ENCODE measurements around the gene CHAF1B. TPM values are rescaled to one million over a fixed set of nuclear protein-coding genes. Genes with fewer than 3 reads are reported as not detected.

The CHAF1B gene
- total RNA-seq, 1 experiment from 2014 or later = 20.7 TPM

GRCh38 chr21:36450511-36450910 lies 65.3 kb downstream of the CHAF1B start (continued):
- TF ChIP-seq RELA (CRISPR knock-in tag; IDR thresholded peaks at IDR 0.05; ENCODE audit: borderline replicate concordance) (no peak), ZNF396 (CRISPR knock-in tag; IDR thresholded peaks at IDR 0.05; ENCODE audit: borderline replicate concordance) (no peak), ZNF263 (CRISPR knock-in tag; IDR thresholded peaks at IDR 0.05; ENCODE audit: low read depth) (no peak), CBFB (CRISPR knock-in tag; IDR thresholded peaks at IDR 0.05; ENCODE audit: low read depth) (no peak), ZMAT4 (CRISPR knock-in tag; IDR thresholded peaks at IDR 0.05) (no peak), ZNF121 (CRISPR knock-in tag; IDR thresholded peaks at IDR 0.05) (no peak), GTF2I (CRISPR knock-in tag; conservative IDR thresholded peaks at IDR 0.05) (no peak)
- TF ChIP-seq, protein P1, sequence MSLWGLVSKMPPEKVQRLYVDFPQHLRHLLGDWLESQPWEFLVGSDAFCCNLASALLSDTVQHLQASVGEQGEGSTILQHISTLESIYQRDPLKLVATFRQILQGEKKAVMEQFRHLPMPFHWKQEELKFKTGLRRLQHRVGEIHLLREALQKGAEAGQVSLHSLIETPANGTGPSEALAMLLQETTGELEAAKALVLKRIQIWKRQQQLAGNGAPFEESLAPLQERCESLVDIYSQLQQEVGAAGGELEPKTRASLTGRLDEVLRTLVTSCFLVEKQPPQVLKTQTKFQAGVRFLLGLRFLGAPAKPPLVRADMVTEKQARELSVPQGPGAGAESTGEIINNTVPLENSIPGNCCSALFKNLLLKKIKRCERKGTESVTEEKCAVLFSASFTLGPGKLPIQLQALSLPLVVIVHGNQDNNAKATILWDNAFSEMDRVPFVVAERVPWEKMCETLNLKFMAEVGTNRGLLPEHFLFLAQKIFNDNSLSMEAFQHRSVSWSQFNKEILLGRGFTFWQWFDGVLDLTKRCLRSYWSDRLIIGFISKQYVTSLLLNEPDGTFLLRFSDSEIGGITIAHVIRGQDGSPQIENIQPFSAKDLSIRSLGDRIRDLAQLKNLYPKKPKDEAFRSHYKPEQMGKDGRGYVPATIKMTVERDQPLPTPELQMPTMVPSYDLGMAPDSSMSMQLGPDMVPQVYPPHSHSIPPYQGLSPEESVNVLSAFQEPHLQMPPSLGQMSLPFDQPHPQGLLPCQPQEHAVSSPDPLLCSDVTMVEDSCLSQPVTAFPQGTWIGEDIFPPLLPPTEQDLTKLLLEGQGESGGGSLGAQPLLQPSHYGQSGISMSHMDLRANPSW (CRISPR knock-in tag; conservative IDR thresholded peaks at IDR 0.05; ENCODE audit: low read depth) = no peak
- TF ChIP-seq, protein P2, sequence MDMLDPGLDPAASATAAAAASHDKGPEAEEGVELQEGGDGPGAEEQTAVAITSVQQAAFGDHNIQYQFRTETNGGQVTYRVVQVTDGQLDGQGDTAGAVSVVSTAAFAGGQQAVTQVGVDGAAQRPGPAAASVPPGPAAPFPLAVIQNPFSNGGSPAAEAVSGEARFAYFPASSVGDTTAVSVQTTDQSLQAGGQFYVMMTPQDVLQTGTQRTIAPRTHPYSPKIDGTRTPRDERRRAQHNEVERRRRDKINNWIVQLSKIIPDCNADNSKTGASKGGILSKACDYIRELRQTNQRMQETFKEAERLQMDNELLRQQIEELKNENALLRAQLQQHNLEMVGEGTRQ (CRISPR knock-in tag; IDR thresholded peaks at IDR 0.05) = no peak

DNA sequence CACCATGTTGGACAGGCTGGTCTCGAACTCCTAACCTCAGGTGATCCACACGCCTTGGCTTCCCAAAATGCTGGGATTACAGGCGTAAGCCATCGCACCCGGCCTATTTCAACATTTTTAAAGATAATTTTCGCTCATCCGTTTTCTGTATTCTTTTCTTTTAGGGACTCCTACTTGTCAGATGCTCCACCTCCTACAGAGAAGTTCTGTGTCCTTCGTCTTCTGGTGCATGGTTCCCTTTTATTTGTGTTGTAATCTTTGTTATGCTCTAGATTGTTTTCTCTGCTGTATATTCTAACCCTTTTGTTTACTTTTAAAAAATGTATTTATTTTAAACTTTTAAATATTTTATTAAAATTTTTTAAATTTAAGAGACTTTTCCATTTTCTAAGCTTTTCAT lies 66.3 kb downstream of the CHAF1B start:
- ATAC-seq = no peak
- ChIA-PET POLR2A (no interaction called here), CTCF (no interaction called here)
- H3K36me3 Mint-ChIP-seq = no peaks in the 10 kb centered on the region
- no peak overlapping the region for H3K27ac Mint-ChIP-seq
- H3K4me3 Mint-ChIP-seq = no peak overlapping the region
- no peaks in the 10 kb centered on the region; the same call in 1 of the 2 replicates for H3K9me3 Mint-ChIP-seq
- peaks cover 3% of the 10 kb centered on the region; the same call in 1 of the 2 replicates for H3K27me3 Mint-ChIP-seq (ENCODE audit: low read depth)
- no peak for DNase-seq (ENCODE audit: low spot score)
- peaks cover 19% of the 10 kb centered on the region for H3K4me1 Mint-ChIP-seq
- TF ChIP-seq, protein P3, sequence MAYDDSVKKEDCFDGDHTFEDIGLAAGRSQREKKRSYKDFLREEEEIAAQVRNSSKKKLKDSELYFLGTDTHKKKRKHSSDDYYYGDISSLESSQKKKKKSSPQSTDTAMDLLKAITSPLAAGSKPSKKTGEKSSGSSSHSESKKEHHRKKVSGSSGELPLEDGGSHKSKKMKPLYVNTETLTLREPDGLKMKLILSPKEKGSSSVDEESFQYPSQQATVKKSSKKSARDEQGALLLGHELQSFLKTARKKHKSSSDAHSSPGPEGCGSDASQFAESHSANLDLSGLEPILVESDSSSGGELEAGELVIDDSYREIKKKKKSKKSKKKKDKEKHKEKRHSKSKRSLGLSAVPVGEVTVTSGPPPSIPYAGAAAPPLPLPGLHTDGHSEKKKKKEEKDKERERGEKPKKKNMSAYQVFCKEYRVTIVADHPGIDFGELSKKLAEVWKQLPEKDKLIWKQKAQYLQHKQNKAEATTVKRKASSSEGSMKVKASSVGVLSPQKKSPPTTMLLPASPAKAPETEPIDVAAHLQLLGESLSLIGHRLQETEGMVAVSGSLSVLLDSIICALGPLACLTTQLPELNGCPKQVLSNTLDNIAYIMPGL (CRISPR knock-in tag; IDR thresholded peaks at IDR 0.05) = no peak
- TF ChIP-seq MAX (CRISPR knock-in tag; IDR thresholded peaks at IDR 0.05) (no peak), ZNF671 (CRISPR knock-in tag; IDR thresholded peaks at IDR 0.05) (no peak), NR2C2 (CRISPR knock-in tag; IDR thresholded peaks at IDR 0.05) (no peak), ATF3 (CRISPR knock-in tag; conservative IDR thresholded peaks at IDR 0.05) (no peak), MXD4 (CRISPR knock-in tag; IDR thresholded peaks at IDR 0.05; ENCODE audit: borderline replicate concordance) (no peak), NR1H2 (CRISPR knock-in tag; IDR thresholded peaks at IDR 0.05) (no peak), PREB (CRISPR knock-in tag; IDR thresholded peaks at IDR 0.05; ENCODE audit: borderline replicate concordance) (no peak), ZNF396 (CRISPR knock-in tag; IDR thresholded peaks at IDR 0.05; ENCODE audit: borderline replicate concordance) (no peak), GRHL2 (CRISPR knock-in tag; IDR thresholded peaks at IDR 0.05; ENCODE audit: insufficient replicate concordance, severe bottlenecking) (no peak), RORB (CRISPR knock-in tag; IDR thresholded peaks at IDR 0.05) (no peak), CDX4 (CRISPR knock-in tag; IDR thresholded peaks at IDR 0.05; ENCODE audit: borderline replicate concordance) (no peak)
- TF ChIP-seq, protein P4, sequence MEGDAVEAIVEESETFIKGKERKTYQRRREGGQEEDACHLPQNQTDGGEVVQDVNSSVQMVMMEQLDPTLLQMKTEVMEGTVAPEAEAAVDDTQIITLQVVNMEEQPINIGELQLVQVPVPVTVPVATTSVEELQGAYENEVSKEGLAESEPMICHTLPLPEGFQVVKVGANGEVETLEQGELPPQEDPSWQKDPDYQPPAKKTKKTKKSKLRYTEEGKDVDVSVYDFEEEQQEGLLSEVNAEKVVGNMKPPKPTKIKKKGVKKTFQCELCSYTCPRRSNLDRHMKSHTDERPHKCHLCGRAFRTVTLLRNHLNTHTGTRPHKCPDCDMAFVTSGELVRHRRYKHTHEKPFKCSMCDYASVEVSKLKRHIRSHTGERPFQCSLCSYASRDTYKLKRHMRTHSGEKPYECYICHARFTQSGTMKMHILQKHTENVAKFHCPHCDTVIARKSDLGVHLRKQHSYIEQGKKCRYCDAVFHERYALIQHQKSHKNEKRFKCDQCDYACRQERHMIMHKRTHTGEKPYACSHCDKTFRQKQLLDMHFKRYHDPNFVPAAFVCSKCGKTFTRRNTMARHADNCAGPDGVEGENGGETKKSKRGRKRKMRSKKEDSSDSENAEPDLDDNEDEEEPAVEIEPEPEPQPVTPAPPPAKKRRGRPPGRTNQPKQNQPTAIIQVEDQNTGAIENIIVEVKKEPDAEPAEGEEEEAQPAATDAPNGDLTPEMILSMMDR (IDR thresholded peaks at IDR 0.05) = no peak
- TF ChIP-seq, protein P5, sequence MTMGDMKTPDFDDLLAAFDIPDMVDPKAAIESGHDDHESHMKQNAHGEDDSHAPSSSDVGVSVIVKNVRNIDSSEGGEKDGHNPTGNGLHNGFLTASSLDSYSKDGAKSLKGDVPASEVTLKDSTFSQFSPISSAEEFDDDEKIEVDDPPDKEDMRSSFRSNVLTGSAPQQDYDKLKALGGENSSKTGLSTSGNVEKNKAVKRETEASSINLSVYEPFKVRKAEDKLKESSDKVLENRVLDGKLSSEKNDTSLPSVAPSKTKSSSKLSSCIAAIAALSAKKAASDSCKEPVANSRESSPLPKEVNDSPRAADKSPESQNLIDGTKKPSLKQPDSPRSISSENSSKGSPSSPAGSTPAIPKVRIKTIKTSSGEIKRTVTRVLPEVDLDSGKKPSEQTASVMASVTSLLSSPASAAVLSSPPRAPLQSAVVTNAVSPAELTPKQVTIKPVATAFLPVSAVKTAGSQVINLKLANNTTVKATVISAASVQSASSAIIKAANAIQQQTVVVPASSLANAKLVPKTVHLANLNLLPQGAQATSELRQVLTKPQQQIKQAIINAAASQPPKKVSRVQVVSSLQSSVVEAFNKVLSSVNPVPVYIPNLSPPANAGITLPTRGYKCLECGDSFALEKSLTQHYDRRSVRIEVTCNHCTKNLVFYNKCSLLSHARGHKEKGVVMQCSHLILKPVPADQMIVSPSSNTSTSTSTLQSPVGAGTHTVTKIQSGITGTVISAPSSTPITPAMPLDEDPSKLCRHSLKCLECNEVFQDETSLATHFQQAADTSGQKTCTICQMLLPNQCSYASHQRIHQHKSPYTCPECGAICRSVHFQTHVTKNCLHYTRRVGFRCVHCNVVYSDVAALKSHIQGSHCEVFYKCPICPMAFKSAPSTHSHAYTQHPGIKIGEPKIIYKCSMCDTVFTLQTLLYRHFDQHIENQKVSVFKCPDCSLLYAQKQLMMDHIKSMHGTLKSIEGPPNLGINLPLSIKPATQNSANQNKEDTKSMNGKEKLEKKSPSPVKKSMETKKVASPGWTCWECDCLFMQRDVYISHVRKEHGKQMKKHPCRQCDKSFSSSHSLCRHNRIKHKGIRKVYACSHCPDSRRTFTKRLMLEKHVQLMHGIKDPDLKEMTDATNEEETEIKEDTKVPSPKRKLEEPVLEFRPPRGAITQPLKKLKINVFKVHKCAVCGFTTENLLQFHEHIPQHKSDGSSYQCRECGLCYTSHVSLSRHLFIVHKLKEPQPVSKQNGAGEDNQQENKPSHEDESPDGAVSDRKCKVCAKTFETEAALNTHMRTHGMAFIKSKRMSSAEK (CRISPR knock-in tag; IDR thresholded peaks at IDR 0.05; ENCODE audit: borderline replicate concordance) = no peak

Data from WTC11 (cell line).